A673 (cell line): ENCODE measurements around the gene IFITM2. TPM values are rescaled to one million over a fixed set of nuclear protein-coding genes. Genes with fewer than 3 reads are reported as not detected.

Experiments used
- BruUV-seq: library from RNA; stranded (reverse); fragments of 400-500 nt; replicated peaks from 2 replicates; lab custom pipeline; 2021; lab: Mats Ljungman, UMichigan
- CTCF ChIA-PET: fragments of 300-600 bp; sonication (Branson Sonifier 250); formaldehyde crosslinking; loops from one replicate; lab custom pipeline; 2022; ENCODE audit warnings: antibody characterized with exemption; lab: Charles Lee
- POLR2A ChIA-PET: fragments of 300-600 bp; sonication (Branson Sonifier 250); formaldehyde crosslinking; loops from one replicate; lab custom pipeline; 2022; ENCODE audit warnings: antibody characterized with exemption; ENCODE audit not compliant: low non-redundant PET; lab: Charles Lee
- DNase-seq: peaks from one replicate; pipeline ENCODE4 v3.0.0-alpha.2; 2015; ENCODE audit warnings: low spot score
- H3K27ac ChIP-seq: fragments of 200-600 bp; sonication (generic); 2 replicates; pipeline ENCODE4 v1.5.1; 2016; ENCODE audit warnings: mixed run types, low read depth, mild to moderate bottlenecking, mixed read lengths, antibody characterized with exemption, low read length; ENCODE audit not compliant: poor library complexity, severe bottlenecking
- H3K27me3 ChIP-seq: fragments of 200-600 bp; sonication (generic); replicated peaks from 2 replicates; pipeline ENCODE4 v1.6.1; 2017; ENCODE audit warnings: mixed run types, low read depth, mild to moderate bottlenecking, mixed read lengths, antibody characterized with exemption, low read length; ENCODE audit not compliant: insufficient read depth, poor library complexity
- H3K36me3 ChIP-seq: fragments of 200-600 bp; sonication (generic); 2 replicates; pipeline ENCODE4 v1.6.1; 2016; ENCODE audit warnings: mixed run types, mild to moderate bottlenecking, mixed read lengths, antibody characterized with exemption, low read length; ENCODE audit not compliant: insufficient read depth, poor library complexity, severe bottlenecking
- H3K4me1 ChIP-seq: fragments of 200-600 bp; sonication (generic); 2 replicates; pipeline ENCODE4 v1.6.1; 2017; ENCODE audit warnings: mixed run types, mild to moderate bottlenecking, mixed read lengths, antibody characterized with exemption, low read length; ENCODE audit not compliant: insufficient read depth, poor library complexity, severe bottlenecking
- H3K4me3 ChIP-seq: fragments of 200-600 bp; sonication (generic); 2 replicates; pipeline ENCODE4 v1.5.1; 2016; ENCODE audit warnings: low read depth, mixed run types, mild to moderate bottlenecking, mixed read lengths, low read length; ENCODE audit not compliant: poor library complexity, severe bottlenecking
- H3K9me3 ChIP-seq: fragments of 200-600 bp; sonication (generic); 2 replicates; pipeline ENCODE4 v1.6.1; 2016; ENCODE audit warnings: mixed run types, low read depth, mild to moderate bottlenecking, mixed read lengths, antibody characterized with exemption, low read length; ENCODE audit not compliant: poor library complexity, severe bottlenecking
- EZH2 ChIP-seq: fragments of 200-600 bp; sonication (generic); IDR thresholded peaks from 2 replicates; pipeline ENCODE4 v1.6.1; 2017; ENCODE audit warnings: borderline replicate concordance, low read depth, mild to moderate bottlenecking, mixed read lengths, antibody characterized with exemption, low read length; ENCODE audit not compliant: poor library complexity, severe bottlenecking
- intact Hi-C: fragments of 100-400 bp; cut with micrococcal nuclease; formaldehyde crosslinking; loops from one replicate; pipeline ENCODE4 v1.10.0; 2022; ENCODE audit not compliant: unreplicated experiment
- total RNA-seq: library from RNA; stranded (reverse); gene quantifications from 2 replicates; pipeline ENCODE4 v1.2.3, GENCODE V29; 2021
- TF ChIP-seq, protein P1 (sequence below): fragments of 300-800, 200-600 bp; sonication (generic); conservative IDR thresholded peaks from 2 replicates; pipeline ENCODE4 v1.5.1; 2017; ENCODE audit warnings: low read depth, mild to moderate bottlenecking, antibody characterized with exemption, low read length, moderate library complexity, mixed read lengths

Gene IFITM2
- total RNA-seq, 1 experiment from 2014 or later: 25.5 TPM

GRCh38 chr11:278001-278951 lies 29.3 kb upstream of the IFITM2 start, which contains the start of gene NLRP6:
NLRP6 (plus strand) TSS chr11:278407; CDS start chr11:278570, 163 bp downstream.
- no peak for DNase-seq
- Histone ChIP-seq H3K4me3 (no peak within 1 kb of the TSS), H3K27ac (no peak within 1 kb of the TSS), H3K9me3 (no peaks in the 10 kb centered on the region), H3K4me1 (no peaks in the 10 kb centered on the region), H3K27me3 (peaks cover 43% of the 10 kb centered on the region), H3K36me3 (no peaks in the 10 kb centered on the region)
- no TSS peak for BruUV-seq
- no peak for TF ChIP-seq EZH2
- TF ChIP-seq, protein P1, sequence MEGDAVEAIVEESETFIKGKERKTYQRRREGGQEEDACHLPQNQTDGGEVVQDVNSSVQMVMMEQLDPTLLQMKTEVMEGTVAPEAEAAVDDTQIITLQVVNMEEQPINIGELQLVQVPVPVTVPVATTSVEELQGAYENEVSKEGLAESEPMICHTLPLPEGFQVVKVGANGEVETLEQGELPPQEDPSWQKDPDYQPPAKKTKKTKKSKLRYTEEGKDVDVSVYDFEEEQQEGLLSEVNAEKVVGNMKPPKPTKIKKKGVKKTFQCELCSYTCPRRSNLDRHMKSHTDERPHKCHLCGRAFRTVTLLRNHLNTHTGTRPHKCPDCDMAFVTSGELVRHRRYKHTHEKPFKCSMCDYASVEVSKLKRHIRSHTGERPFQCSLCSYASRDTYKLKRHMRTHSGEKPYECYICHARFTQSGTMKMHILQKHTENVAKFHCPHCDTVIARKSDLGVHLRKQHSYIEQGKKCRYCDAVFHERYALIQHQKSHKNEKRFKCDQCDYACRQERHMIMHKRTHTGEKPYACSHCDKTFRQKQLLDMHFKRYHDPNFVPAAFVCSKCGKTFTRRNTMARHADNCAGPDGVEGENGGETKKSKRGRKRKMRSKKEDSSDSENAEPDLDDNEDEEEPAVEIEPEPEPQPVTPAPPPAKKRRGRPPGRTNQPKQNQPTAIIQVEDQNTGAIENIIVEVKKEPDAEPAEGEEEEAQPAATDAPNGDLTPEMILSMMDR: no peak
- ChIA-PET POLR2A (no interaction called here), CTCF (no interaction called here)
- intact Hi-C loops: no loop called here

GRCh38 chr11:279040-279965 lies 28.3 kb upstream of the IFITM2 start:
- Histone ChIP-seq H3K9me3 (no peaks in the 10 kb centered on the region), H3K36me3 (no peaks in the 10 kb centered on the region), H3K4me3 (no peak overlapping the region), H3K27ac (no peak overlapping the region), H3K27me3 (peaks cover 43% of the 10 kb centered on the region), H3K4me1 (no peaks in the 10 kb centered on the region)
- ChIA-PET POLR2A (no interaction called here), CTCF (no interaction called here)
- intact Hi-C loops: no loop called here
- no peak for TF ChIP-seq EZH2
- TF ChIP-seq, protein P1: no peak
- no peak for DNase-seq
- BruUV-seq: no TSS peak

DNA sequence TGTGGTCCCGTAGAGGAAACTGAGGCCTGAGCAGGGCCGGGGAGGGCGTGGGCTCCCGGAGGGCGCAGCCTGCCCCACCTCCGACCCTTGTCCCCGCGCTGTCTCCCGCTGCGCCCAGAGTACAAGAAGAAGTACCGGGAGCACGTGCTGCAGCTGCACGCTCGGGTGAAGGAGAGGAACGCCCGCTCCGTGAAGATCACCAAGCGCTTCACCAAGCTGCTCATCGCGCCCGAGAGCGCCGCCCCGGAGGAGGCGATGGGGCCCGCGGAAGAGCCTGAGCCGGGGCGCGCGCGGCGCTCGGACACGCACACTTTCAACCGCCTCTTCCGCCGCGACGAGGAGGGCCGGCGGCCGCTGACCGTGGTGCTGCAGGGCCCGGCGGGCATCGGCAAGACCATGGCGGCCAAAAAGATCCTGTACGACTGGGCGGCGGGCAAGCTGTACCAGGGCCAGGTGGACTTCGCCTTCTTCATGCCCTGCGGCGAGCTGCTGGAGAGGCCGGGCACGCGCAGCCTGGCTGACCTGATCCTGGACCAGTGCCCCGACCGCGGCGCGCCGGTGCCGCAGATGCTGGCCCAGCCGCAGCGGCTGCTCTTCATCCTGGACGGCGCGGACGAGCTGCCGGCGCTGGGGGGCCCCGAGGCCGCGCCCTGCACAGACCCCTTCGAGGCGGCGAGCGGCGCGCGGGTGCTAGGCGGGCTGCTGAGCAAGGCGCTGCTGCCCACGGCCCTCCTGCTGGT lies 27.5 kb upstream of the IFITM2 start:
- H3K27me3 ChIP-seq: peaks cover 43% of the 10 kb centered on the region
- no peak overlapping the region for H3K4me3 ChIP-seq
- H3K4me1 ChIP-seq: no peaks in the 10 kb centered on the region
- no TSS peak for BruUV-seq
- no peak overlapping the region for H3K27ac ChIP-seq
- H3K9me3 ChIP-seq: no peaks in the 10 kb centered on the region
- no peaks in the 10 kb centered on the region for H3K36me3 ChIP-seq
- CTCF ChIA-PET: no interaction called here
- intact Hi-C loops: no loop called here
- POLR2A ChIA-PET: no interaction called here
- no peak for TF ChIP-seq EZH2
- TF ChIP-seq, protein P1: 0 out of 2 replicates have a peak, but pooled peaks have one; percentile 8
- DNase-seq: no peak
